ENCODE results near the gene TRAPPC5. TPM values are rescaled to one million over a fixed set of nuclear protein-coding genes. Genes with fewer than 3 reads are reported as not detected.

The TRAPPC5 gene
- polyA plus RNA-seq, 3 donors: 36.3 to 71.1 (median 62.5) TPM

GRCh38 chr19:7709932-7710460 is 29.4 kb downstream of the TRAPPC5 start:
- no peak for DNase-seq (ENCODE audit: extremely low read depth in 1 of 11, low read depth in 9 of 11, low spot score in 4 of 11)

GRCh38 chr19:7710616-7711015 is 30.0 kb downstream of the TRAPPC5 start:
- no peak for DNase-seq (ENCODE audit: extremely low read depth in 1 of 11, low read depth in 9 of 11, low spot score in 4 of 11)

- no peak for DNase-seq (ENCODE audit: extremely low read depth in 1 of 11, low read depth in 9 of 11, low spot score in 4 of 11)
Observed at GRCh38 chr19:7715671-7716070, 35.0 kb downstream of the TRAPPC5 start.

GRCh38 chr19:7716762-7717161 is 36.1 kb downstream of the TRAPPC5 start:
- no peak for DNase-seq (ENCODE audit: extremely low read depth in 1 of 11, low read depth in 9 of 11, low spot score in 4 of 11)

GRCh38 chr19:7718668-7719067 is 38.0 kb downstream of the TRAPPC5 start:
- DNase-seq (ENCODE audit: extremely low read depth in 1 of 11, low read depth in 9 of 11, low spot score in 4 of 11): no peak

- DNase-seq (ENCODE audit: extremely low read depth in 1 of 11, low read depth in 9 of 11, low spot score in 4 of 11): no peak
Observed at GRCh38 chr19:7720351-7720750, 39.7 kb downstream of the TRAPPC5 start.

GRCh38 chr19:7722231-7722651 is 41.6 kb downstream of the TRAPPC5 start:
- no peak for DNase-seq (ENCODE audit: extremely low read depth in 1 of 11, low read depth in 9 of 11, low spot score in 4 of 11)

- DNase-seq (ENCODE audit: extremely low read depth in 1 of 11, low read depth in 9 of 11, low spot score in 4 of 11): no peak
Observed at GRCh38 chr19:7725791-7726190, 45.2 kb downstream of the TRAPPC5 start.

- DNase-seq (ENCODE audit: extremely low read depth in 1 of 11, low read depth in 9 of 11, low spot score in 4 of 11): no peak
Observed at GRCh38 chr19:7729211-7729610, 48.6 kb downstream of the TRAPPC5 start.

GRCh38 chr19:7729831-7730285 is 49.2 kb downstream of the TRAPPC5 start:
- no peak for DNase-seq (ENCODE audit: extremely low read depth in 1 of 11, low read depth in 9 of 11, low spot score in 4 of 11)

GRCh38 chr19:7730286-7731217 is 49.9 kb downstream of the TRAPPC5 start:
- no peak for DNase-seq (ENCODE audit: extremely low read depth in 1 of 11, low read depth in 9 of 11, low spot score in 4 of 11)

- no peak for DNase-seq (ENCODE audit: extremely low read depth in 1 of 11, low read depth in 9 of 11, low spot score in 4 of 11)
Observed at GRCh38 chr19:7731218-7731595, 50.6 kb downstream of the TRAPPC5 start.

GRCh38 chr19:7731615-7732014 is 51.0 kb downstream of the TRAPPC5 start:
- no peak for DNase-seq (ENCODE audit: extremely low read depth in 1 of 11, low read depth in 9 of 11, low spot score in 4 of 11)

- no peak for DNase-seq (ENCODE audit: extremely low read depth in 1 of 11, low read depth in 9 of 11, low spot score in 4 of 11)
Observed at GRCh38 chr19:7732045-7732444, 51.4 kb downstream of the TRAPPC5 start, which contains the start of gene CLEC4G. Gene CLEC4G (minus strand): TSS chr19:7732110. CDS start chr19:7732102, 8 bp downstream.

- no peak for DNase-seq (ENCODE audit: extremely low read depth in 1 of 11, low read depth in 9 of 11, low spot score in 4 of 11)
Observed at GRCh38 chr19:7733376-7733775, 52.7 kb downstream of the TRAPPC5 start.

GRCh38 chr19:7734220-7735203 is 53.9 kb downstream of the TRAPPC5 start:
- DNase-seq (ENCODE audit: extremely low read depth in 1 of 11, low read depth in 9 of 11, low spot score in 4 of 11): no peak

GRCh38 chr19:7736148-7736547 is 55.5 kb downstream of the TRAPPC5 start:
- DNase-seq (ENCODE audit: extremely low read depth in 1 of 11, low read depth in 9 of 11, low spot score in 4 of 11): no peak

GRCh38 chr19:7737215-7737614 is 56.6 kb downstream of the TRAPPC5 start:
- DNase-seq (ENCODE audit: extremely low read depth in 1 of 11, low read depth in 9 of 11, low spot score in 4 of 11): no peak

Measured in renal cortex interstitium (tissue), 11 donors.